GM12875 (cell line): Measurements from ENCODE around the gene SYCP3.

Experiments
- H3K4me3 ChIP-seq: one replicate; pipeline ENCODE4 v1.5.1; 2011; ENCODE audit warnings: low read depth, low read length, control low read depth
- CTCF ChIP-seq: IDR thresholded peaks from 2 replicates; pipeline ENCODE4 v1.5.1; 2011; ENCODE audit warnings: low read depth, mild to moderate bottlenecking, control low read depth, inconsistent platforms, low read length, moderate library complexity, borderline replicate concordance; ENCODE audit not compliant: insufficient read depth

The SYCP3 gene

GRCh38 chr12:101680647-101681046 is 58.6 kb downstream of the SYCP3 start:
- H3K4me3 ChIP-seq: no peak overlapping the region
- no peak for TF ChIP-seq CTCF

GRCh38 chr12:101680240-101680639 is 59.0 kb downstream of the SYCP3 start:
- H3K4me3 ChIP-seq: no peak overlapping the region
- no peak for TF ChIP-seq CTCF
